PC-9 (cell line): Measurements from ENCODE around the gene IGSF8. TPM values are rescaled to one million over a fixed set of nuclear protein-coding genes. Genes with fewer than 3 reads are reported as not detected.
"Not testable (repeated sequence)": the region's sequence is repeated elsewhere in the genome, so short reads cannot be mapped to it uniquely, and the experiment has no call there.

Experiments used
- BruUV-seq: library from RNA; stranded (reverse); fragments of 400-500 nt; replicated peaks from 2 replicates; lab custom pipeline; 2021; lab: Mats Ljungman, UMichigan
- CTCF ChIA-PET: fragments of 300-600 bp; sonication (Branson Sonifier 250); formaldehyde crosslinking; loops from one replicate; lab custom pipeline; 2022; ENCODE audit warnings: antibody characterized with exemption; lab: Charles Lee
- POLR2A ChIA-PET: fragments of 300-600 bp; sonication (Branson Sonifier 250); formaldehyde crosslinking; loops from one replicate; lab custom pipeline; 2022; ENCODE audit warnings: antibody characterized with exemption; ENCODE audit not compliant: unreplicated experiment; lab: Charles Lee
- DNase-seq, 2 experiments: peaks; one replicate each; pipeline versions ENCODE4 v3.0.0 to v3.0.0-alpha.2; 2015 to 2022; ENCODE audit warnings: mixed read lengths in 1 of 2
- H2AFZ ChIP-seq: fragments of 200-600 bp; sonication (generic); 2 replicates; pipeline ENCODE4 v1.8.1; 2017; ENCODE audit warnings: antibody characterized with exemption
- H3F3A ChIP-seq: fragments of 200-600 bp; sonication (generic); 2 replicates; pipeline ENCODE4 v1.8.1; 2017; ENCODE audit warnings: antibody characterized with exemption, mild to moderate bottlenecking, low read depth; ENCODE audit not compliant: insufficient read depth
- H3K27ac ChIP-seq: fragments of 200-600 bp; sonication (generic); 2 replicates; pipeline ENCODE4 v1.6.1; 2016; ENCODE audit warnings: mixed run types
- H3K27me3 ChIP-seq: fragments of 200-600 bp; sonication (generic); 2 replicates; pipeline ENCODE4 v1.6.1; 2016; ENCODE audit warnings: low read depth, mixed run types; ENCODE audit not compliant: insufficient read depth
- H3K36me3 ChIP-seq: fragments of 200-600 bp; sonication (generic); 2 replicates; pipeline ENCODE4 v1.6.1; 2016; ENCODE audit warnings: low read depth, mixed run types
- H3K4me1 ChIP-seq: fragments of 200-600 bp; sonication (generic); replicated peaks from 2 replicates; pipeline ENCODE4 v1.6.1; 2016; ENCODE audit warnings: mixed run types; ENCODE audit not compliant: insufficient read depth
- H3K4me2 ChIP-seq: fragments of 200-600 bp; sonication (generic); 2 replicates; pipeline ENCODE4 v1.6.1; 2017; ENCODE audit warnings: mixed run types
- H3K4me3 ChIP-seq: fragments of 200-600 bp; sonication (generic); 2 replicates; pipeline ENCODE4 v1.6.1; 2016; ENCODE audit warnings: mixed run types
- H3K79me2 ChIP-seq: fragments of 200-600 bp; sonication (generic); 2 replicates; pipeline ENCODE4 v1.6.1; 2017; ENCODE audit warnings: low read depth, mixed run types
- H3K9me2 ChIP-seq: fragments of 200-600 bp; sonication (generic); 2 replicates; pipeline ENCODE4 v1.8.1; 2017; ENCODE audit warnings: mild to moderate bottlenecking; ENCODE audit not compliant: insufficient read depth
- H3K9me3 ChIP-seq: fragments of 200-600 bp; sonication (generic); 2 replicates; pipeline ENCODE4 v1.8.1; 2016; ENCODE audit warnings: low read depth; ENCODE audit not compliant: insufficient read depth
- H4K20me1 ChIP-seq: fragments of 200-600 bp; sonication (generic); 2 replicates; pipeline ENCODE4 v1.8.1; 2017; ENCODE audit not compliant: insufficient read depth
- EZH2 ChIP-seq: fragments of 200-600 bp; sonication (generic); IDR thresholded peaks from 2 replicates; pipeline ENCODE4 v1.8.0; 2017; ENCODE audit warnings: antibody characterized with exemption, low read depth
- intact Hi-C: fragments of 100-400 bp; cut with micrococcal nuclease; formaldehyde crosslinking; loops from one replicate; pipeline ENCODE4 v1.10.0; 2022; ENCODE audit not compliant: unreplicated experiment
- total RNA-seq: library from RNA; stranded (reverse); gene quantifications from 2 replicates; pipeline ENCODE4 v1.2.3, GENCODE V29; 2021
- TF ChIP-seq, protein P1 (sequence below): fragments of 200-600 bp; sonication (generic); conservative IDR thresholded peaks from 2 replicates; pipeline ENCODE4 v1.6.1; 2017; ENCODE audit warnings: mixed run types, antibody characterized with exemption, mild to moderate bottlenecking, moderate library complexity

The IGSF8 gene
- total RNA-seq, 1 experiment from 2014 or later = 27.4 TPM

DNA sequence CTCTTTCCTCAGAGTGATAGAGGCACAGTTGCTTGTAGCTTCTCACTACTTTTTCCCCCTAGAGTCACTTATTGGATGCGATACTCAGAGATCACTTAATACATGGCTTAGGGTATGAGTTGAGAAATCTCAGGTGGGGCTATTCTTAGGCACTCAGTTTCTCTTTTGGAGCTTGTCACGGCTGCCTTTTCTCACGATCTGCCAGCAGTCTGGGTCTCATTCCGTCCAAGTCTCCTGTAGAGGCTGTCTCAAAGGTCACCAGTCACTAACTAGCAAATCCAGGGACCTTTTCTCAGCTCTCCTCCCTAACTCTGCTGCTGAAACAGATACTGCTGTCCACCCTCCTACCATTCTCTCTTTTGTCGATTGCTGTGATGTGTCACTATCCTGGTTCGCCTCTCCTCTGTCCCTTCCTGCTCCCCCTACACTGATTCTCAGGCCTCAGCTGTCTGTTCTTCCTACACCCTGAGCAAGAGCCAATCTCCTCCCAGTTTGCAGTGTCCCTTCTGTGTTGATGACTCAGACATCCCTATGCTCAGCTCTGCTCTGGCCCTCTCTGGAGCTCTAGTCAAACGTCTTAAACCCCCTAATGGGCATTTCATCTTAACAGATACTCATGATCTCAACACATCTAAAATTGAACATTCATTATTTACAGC is 29.6 kb upstream of the IGSF8 start:
- intact Hi-C loops = no loop called here
- H3K4me1 ChIP-seq = peaks cover 62% of the 10 kb centered on the region
- peak in 1 of 2 experiments; percentile 9 for DNase-seq

DNA sequence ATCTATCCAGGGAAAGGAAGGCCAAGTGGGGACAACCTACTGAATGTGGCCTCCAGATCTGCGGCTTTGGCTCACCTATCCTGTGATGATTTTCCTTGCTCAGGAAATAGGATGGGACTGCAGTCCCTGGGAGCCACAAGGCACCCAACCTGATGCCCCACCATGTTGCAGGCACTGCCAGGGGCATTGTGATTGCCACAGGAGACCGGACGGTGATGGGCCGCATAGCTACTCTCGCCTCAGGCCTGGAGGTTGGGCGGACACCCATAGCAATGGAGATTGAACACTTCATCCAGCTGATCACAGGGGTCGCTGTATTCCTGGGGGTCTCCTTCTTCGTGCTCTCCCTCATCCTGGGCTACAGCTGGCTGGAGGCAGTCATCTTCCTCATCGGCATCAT is 29.0 kb upstream of the IGSF8 start:
- Histone ChIP-seq H3K9me3 (no peaks in the 10 kb centered on the region), H3K27me3 (no peaks in the 10 kb centered on the region), H3K27ac (no peak overlapping the region), H3K79me2 (no peaks in the 10 kb centered on the region), H3K4me1 (peaks cover 62% of the 10 kb centered on the region), H3F3A (peaks cover 19% of the 10 kb centered on the region; the same call in 1 of the 2 replicates), H3K9me2 (no peaks in the 10 kb centered on the region), H3K4me3 (no peak overlapping the region), H4K20me1 (no peaks in the 10 kb centered on the region), H2AFZ (no peak overlapping the region), H3K4me2 (no peak overlapping the region), H3K36me3 (no peaks in the 10 kb centered on the region)
- no peak for TF ChIP-seq EZH2
- TF ChIP-seq, protein P1, sequence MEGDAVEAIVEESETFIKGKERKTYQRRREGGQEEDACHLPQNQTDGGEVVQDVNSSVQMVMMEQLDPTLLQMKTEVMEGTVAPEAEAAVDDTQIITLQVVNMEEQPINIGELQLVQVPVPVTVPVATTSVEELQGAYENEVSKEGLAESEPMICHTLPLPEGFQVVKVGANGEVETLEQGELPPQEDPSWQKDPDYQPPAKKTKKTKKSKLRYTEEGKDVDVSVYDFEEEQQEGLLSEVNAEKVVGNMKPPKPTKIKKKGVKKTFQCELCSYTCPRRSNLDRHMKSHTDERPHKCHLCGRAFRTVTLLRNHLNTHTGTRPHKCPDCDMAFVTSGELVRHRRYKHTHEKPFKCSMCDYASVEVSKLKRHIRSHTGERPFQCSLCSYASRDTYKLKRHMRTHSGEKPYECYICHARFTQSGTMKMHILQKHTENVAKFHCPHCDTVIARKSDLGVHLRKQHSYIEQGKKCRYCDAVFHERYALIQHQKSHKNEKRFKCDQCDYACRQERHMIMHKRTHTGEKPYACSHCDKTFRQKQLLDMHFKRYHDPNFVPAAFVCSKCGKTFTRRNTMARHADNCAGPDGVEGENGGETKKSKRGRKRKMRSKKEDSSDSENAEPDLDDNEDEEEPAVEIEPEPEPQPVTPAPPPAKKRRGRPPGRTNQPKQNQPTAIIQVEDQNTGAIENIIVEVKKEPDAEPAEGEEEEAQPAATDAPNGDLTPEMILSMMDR = no peak
- no TSS peak for BruUV-seq
- no peak for DNase-seq
- ChIA-PET CTCF (interaction anchor here (0.6 kb wide), 1 partner anchor 81 kb away, joined by 3 read pairs; no protein-coding TSS in a partner anchor), POLR2A (interaction anchor here (0.6 kb wide), 2 partner anchors 18 to 39 kb away, joined by 3 to 5 read pairs; no protein-coding TSS in a partner anchor)
- intact Hi-C loops = no loop called here

More for the DNA sequence above, 29.6 kb upstream of the IGSF8 start:
- no TSS peak for BruUV-seq
- Histone ChIP-seq H3K27ac (no peak overlapping the region), H3K36me3 (no peaks in the 10 kb centered on the region), H3K4me3 (no peak overlapping the region), H3K79me2 (no peaks in the 10 kb centered on the region), H3K27me3 (no peaks in the 10 kb centered on the region), H3K4me2 (peak overlapping the region; percentile 7; the same call in 1 of the 2 replicates), H4K20me1 (no peaks in the 10 kb centered on the region), H3F3A (peaks cover 19% of the 10 kb centered on the region; the same call in 1 of the 2 replicates), H2AFZ (0 out of 2 replicates have a peak overlapping the region, but pooled peaks have one; percentile 48), H3K9me2 (no peaks in the 10 kb centered on the region), H3K9me3 (no peaks in the 10 kb centered on the region)
- CTCF ChIA-PET = interaction anchor here (0.6 kb wide), 1 partner anchor 82 kb away, joined by 3 read pairs; no protein-coding TSS in a partner anchor
- POLR2A ChIA-PET = interaction anchor here (0.6 kb wide), 3 partner anchors 18 to 1030 kb away, joined by 3 to 5 read pairs (median 3); no protein-coding TSS in a partner anchor
- TF ChIP-seq, protein P1 = no peak
- no peak for TF ChIP-seq EZH2

DNA sequence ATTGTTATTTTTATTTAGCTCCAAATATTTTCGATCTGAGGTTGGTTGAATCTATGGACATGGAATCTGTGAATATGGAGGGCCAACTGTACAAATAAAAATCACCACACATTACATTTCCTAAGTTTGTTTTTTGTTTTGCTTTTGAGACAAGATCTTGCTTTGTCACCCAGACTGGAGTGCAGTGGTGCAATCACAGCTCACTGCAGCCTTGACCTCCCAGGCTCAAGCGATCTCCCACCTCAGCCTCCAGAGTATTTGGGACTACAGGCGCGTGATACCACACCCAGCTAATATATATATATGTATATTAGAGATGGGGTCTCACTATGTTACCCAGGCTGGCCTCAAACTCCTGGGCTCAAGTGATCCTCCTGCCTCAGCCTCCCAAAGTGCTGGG is 27.9 kb upstream of the IGSF8 start:
- BruUV-seq, H3K9me2 ChIP-seq, POLR2A ChIA-PET, H3K4me2 ChIP-seq, H3K79me2 ChIP-seq, H4K20me1 ChIP-seq, H3K36me3 ChIP-seq, H3K27me3 ChIP-seq, DNase-seq, intact Hi-C loops, H2AFZ ChIP-seq, H3K9me3 ChIP-seq, H3K4me3 ChIP-seq: not testable (repeated sequence)
- CTCF ChIA-PET = interaction anchor here (2.2 kb wide), 1 partner anchor 17 kb away, joined by 9 read pairs; no protein-coding TSS in a partner anchor
- Histone ChIP-seq H3K4me1 (peaks cover 62% of the 10 kb centered on the region), H3F3A (peaks cover 19% of the 10 kb centered on the region; the same call in 1 of the 2 replicates), H3K27ac (peak overlapping the region; percentile 89; the same call in 1 of the 2 replicates)
